ENCODE measurements around the gene ZNF385C. TPM values are rescaled to one million over a fixed set of nuclear protein-coding genes. Genes with fewer than 3 reads are reported as not detected.
A peak's percentile ranks its signal among the peaks of the same experiment; 100 is the strongest.

The ZNF385C gene
- total RNA-seq, 1 donor from 2014 or later, result 0.41 TPM

DNA sequence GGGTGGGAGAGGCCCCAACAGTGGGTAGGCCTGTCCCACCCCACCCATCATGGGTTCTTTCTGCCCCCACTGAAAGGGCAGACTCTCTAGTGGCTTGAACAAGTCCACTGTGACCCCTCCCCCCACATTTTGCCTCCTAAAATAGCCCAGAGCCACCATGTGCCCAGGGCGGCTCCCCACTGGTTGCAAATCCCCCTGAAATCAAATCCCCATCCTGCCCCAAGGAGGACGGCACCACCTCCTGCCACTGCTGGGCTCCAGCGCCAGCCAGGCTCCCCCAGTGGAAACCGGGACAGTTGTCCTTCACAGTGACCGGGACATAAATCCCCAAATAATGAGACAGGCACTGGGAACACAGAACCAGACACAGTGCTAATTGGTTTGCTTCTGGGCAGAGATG, 20.5 kb downstream of the ZNF385C start:
- peak; percentile 61 for DNase-seq

DNA sequence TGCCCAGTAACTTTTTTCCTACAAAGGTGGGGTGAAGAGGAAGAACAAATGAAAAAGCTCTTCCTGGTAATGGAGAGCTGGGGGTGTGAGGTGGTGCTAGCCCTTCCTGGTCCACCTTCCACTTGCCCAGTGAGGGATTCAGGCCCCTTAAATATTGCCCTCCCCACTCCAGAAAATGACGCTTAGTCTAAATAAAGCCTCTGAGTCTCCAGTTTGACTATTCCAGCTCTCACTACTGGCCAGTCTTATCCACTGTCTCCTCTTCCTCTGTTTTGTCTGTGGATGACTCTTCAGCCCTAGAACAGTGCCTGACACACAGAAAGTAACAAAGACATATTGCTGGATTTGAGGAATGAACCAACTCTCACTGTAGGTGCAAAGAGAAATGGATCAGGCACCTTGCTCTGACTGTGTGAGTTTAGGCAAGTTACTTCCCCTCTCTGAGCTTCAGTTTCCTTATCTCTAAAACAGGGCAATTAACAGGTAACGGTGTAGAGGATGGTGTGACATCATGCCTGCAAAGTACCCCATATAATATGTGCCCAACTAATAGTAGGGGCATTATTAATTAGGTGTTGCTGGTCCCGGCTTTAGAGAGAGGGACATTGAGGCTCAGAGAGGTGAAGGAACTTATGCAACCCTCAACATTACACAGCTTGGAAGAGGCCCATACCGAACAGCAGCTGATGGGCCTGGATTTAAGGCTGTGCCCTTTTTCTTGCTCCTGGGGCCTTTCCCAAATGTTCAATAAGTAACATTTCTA, 21.3 kb downstream of the ZNF385C start:
- no peak for DNase-seq

- no peak for DNase-seq
Observed at GRCh38 chr17:42075789-42076188, 22.5 kb downstream of the ZNF385C start.

- DNase-seq, result no peak
Observed at GRCh38 chr17:42072323-42073187, 25.7 kb downstream of the ZNF385C start.

DNA sequence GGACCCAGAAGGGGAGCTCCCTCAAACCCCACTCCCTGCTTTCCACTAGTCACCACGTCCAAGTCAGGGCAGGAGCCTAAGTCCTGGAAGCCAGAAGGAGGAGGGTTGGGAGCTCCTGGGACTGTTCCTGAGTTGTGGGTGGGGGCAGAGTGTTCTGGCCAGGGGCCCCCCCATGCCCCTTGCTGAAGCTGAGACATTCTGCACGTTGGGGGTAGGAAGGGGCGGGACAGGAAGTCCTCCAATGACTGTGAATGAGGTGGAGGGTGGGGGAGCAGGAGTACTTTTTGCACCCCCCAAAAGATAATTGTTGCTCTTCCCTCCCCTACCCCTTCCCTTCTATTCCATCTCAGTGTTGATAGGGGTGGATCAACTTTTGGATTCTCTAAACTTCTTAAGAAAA, 26.5 kb downstream of the ZNF385C start:
- DNase-seq, result no peak

- DNase-seq, result no peak
Observed at GRCh38 chr17:42068979-42069378, 29.3 kb downstream of the ZNF385C start.

DNA sequence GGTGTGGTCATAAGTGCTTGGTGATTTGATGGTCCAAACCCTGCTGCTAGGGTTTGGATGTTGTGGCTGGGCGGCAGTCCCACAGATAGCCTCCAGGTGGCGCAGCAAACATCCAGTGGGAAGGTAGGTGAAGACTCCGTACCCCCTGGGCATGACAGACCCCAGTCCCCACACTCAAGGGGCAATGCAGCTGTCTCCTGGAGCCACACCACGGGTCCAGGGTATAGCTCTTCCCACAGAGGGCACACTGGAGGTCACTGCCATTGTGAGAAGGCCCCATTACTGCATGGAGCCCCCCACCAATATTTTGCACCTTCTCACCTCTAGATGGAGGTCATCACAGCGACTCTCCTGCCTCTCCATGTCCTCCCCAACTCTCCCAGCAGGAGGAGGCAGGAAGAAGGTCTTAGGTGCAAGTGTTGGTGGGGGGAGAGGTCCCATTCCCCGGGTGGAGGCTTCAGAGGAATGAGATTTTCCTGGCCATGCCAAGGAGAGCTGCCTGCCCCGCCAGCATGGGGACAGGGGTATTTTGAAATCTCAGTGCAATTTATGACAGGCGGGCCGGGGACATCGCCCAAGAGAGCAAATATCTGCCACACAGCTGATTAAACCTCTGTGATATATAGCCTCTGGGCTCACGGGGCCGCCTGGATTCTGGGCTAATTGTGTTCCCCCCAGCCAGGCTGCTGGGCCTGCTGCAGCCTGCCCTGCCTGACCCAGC, 30.7 kb downstream of the ZNF385C start:
- DNase-seq, result peak; percentile 76

GRCh38 chr17:42065201-42065600, 33.1 kb downstream of the ZNF385C start:
- DNase-seq, result no peak

- no peak for DNase-seq
Observed at GRCh38 chr17:42062681-42063080, 35.6 kb downstream of the ZNF385C start.

- DNase-seq, result peak; percentile 47
Observed at GRCh38 chr17:42061646-42062487, 36.4 kb downstream of the ZNF385C start.

- DNase-seq, result no peak
Observed at GRCh38 chr17:42060231-42060630, 38.0 kb downstream of the ZNF385C start.

DNA sequence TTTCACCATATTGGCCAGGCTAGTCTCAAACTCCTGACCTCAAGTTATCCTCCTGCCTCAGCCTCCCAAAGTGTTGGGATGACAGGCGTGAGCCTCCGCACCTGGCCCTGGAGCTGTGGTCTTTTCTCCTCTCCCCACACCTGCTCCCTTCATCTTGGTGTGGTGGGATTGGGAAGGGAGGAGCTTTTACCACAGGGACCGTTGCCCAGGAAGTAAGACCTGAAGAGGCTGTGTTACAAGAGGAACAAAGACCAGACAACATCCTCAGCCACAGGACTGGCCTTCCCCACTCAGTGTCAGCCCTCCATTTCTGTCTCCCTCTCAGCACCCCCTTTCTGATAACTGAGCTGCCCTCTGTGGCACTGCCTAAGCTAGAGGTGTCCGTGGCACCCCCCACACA, 38.5 kb downstream of the ZNF385C start:
- DNase-seq, result no peak

GRCh38 chr17:42058063-42058462, 40.2 kb downstream of the ZNF385C start:
- no peak for DNase-seq

- DNase-seq, result no peak
Observed at GRCh38 chr17:42056635-42057034, 41.6 kb downstream of the ZNF385C start.

DNA sequence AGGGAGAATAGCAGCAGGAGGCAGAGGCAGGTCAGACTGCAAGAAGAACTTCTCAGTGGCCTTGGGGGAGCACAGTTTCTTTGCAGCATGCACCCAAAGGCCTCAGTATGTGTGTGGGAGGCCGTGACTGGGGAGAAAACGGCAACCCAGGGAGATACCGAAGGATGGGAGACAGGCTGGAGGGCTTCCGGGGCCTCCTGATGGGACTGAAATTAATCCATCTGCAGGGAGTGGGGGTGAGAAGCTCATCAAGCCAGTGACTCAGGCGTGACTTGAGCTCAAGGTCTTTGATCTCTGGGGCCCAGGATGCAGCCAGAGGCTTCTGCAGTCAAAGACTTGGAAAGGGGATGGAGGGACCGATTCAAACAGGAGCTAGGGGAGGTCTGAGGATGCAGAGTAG, 42.8 kb downstream of the ZNF385C start:
- DNase-seq, result no peak

DNA sequence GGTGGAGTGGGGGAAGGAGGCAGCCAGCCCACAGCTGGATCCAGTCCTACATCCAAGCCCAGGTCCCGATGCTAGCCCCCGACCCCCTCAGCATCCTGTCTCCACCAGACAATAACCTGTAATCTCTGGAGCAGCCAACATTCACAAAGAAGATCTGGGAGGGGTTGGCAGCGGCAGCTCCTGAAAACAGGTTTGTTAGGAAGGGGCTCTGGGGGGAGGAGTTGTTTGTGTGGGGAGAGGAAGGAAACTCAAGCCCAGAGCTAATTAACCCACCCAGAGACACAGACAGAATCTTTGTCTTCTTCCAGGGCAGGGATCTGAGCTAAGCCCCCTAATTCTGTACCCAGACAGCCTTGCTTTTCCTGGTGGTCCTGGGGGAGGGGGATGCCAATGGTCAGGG, 43.2 kb downstream of the ZNF385C start:
- no peak for DNase-seq

DNA sequence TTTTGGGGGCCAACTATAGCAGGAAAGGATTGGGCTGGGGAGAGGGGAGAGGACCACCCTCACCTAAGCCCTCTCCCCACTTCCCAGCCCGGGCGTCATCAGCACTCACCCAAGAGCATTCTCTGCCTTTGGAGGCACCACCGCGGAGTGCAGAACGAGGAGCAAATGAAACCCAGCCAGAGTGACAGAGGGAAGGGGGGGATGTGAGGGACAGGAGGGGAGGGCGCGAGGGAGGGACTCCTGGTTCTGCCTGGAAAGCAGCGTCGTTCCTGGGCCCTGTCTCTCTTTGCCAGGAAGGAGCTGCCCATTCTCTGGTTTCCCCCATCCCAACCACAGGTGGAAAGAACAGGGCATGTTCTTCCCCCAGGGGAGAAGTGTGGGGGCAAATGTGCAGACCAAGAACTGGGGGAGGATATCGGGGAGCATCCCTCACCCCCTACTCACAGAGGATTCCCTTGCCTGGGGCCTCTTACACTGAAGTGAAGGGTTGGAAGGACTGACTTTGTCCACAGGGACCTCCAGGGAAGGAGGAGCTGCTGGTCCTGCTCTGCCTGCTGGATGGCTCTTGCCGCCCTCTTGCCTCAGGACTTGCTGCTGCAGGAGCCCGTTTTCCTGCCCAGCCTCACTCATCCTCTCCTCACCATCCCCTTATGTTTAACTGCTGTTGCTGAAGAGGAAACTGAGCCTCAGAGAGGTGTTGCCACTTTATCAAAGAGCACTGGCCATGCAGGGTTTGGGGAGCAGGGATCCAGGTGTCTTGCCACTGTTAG, 44.4 kb downstream of the ZNF385C start:
- no peak for DNase-seq

DNA sequence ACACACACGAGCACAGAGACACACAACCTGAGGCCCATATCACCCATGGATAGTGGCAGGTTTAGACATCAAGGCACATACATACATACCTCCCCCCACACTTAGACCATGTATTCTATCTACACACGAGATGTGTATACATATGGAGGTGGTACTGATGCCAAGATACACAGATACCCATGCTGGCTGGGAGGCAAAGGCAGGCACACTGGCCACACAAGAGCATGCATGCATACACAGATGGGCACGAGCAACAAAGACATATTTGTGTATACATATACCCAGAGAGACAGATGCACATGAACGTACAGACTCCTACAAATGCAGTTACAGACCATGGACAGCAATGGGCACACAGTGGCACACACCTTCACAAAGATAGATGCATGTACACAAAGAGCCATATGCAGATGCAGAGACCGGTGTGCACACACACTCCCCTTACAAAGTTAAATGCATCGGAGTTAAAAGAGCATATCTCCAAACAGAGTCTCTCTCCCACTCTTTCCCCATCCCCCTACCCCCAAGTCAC, 45.9 kb downstream of the ZNF385C start:
- no peak for DNase-seq

DNA sequence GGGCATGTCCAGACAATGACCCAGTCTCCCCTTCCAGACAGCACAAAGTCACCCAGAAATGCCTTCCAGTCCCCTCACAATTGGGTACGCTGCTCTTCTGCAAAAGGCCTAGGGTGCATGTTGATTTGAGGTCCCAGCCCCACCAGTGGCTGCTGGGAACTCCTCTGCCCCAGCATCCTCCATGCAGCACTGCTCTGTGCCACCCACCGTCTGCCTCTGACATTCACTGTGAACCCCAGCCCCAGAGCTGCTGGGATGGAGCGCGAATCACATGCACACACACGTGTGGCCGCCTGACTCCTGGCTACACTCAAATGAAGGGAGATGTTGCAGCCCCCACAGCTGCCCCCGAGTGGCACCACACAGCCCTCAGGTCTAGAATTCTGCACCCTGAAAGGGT, 46.6 kb downstream of the ZNF385C start:
- DNase-seq, result no peak

- no peak for DNase-seq
Observed at GRCh38 chr17:42051013-42051400, 47.3 kb downstream of the ZNF385C start.

Measured in tongue (tissue), 2 donors.